GM21786 (cell line): ENCODE results near the gene PXMP4.
"Not testable (repeated sequence)": the region's sequence is repeated elsewhere in the genome, so short reads cannot be mapped to it uniquely, and the experiment has no call there.

ENCODE experiments used
- ATAC-seq: cut with Tn5 transposase; IDR thresholded peaks from one replicate; pipeline ENCODE4 v1.9.1; 2021; ENCODE audit not compliant: unreplicated experiment

PXMP4 gene

DNA sequence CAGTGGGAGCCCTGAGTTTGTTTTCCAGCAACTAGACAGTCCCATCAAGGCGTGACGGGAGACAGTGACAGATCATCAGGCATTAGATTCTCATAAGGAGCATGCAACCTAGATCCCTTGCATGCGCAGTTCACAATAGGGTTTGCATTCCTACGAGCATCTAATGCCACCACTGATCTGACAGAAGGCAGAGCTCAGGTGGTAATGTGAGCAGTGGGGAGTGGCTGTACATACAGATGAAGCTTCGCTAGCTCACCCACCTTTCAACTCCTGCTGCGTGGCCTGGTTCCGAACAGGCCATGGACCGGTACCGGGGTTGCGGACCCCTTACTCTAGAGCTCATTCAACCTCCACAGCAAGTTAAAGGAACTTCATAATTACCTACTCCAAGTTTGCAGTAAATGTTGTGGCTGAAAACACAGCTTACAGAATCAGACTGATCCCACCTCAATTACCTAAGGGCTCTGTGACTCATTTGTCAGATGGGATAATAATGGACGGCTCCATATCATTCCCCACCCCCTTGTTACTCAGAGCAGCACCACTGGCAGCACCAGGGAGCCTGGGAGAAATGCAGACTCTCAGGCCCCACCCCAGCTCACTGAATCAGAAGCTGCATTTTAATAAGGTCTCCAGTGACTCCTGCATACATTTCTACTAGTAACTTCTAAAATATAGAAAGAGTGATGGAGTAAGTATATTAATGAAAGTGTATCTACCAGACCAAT, 15.7 kb downstream of the PXMP4 start:
- no peak for ATAC-seq

DNA sequence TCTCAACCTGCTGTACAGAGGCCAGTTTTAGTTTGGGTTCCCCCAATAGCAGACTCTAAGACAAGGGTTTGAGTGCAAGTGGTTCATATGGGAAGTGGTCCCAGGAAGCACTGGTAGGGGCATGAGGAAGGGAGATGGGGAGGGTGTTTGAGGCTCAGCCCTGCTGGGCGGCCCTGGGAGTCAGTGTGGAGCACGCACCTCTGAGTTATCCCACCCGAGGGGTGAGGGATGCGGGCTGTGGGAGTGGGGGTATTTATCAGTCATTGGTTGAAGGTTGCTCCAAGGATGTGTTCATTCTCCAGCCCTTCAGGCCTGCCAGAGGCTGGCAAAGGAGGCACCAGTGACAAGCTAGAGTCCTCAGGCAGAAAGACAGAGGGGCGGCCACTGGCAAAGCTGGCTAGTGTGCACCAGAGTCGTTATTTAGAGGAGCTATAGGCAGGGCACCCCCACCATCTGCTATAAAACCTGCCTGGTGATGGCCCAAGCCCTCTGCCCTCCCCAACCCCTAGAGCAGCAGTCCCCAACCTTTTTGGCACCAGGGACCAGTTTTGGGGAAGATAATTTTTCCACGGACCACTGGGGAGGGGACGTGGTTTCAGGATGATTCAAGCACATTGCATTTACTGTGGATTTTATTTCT, 16.5 kb downstream of the PXMP4 start:
- ATAC-seq = no peak

DNA sequence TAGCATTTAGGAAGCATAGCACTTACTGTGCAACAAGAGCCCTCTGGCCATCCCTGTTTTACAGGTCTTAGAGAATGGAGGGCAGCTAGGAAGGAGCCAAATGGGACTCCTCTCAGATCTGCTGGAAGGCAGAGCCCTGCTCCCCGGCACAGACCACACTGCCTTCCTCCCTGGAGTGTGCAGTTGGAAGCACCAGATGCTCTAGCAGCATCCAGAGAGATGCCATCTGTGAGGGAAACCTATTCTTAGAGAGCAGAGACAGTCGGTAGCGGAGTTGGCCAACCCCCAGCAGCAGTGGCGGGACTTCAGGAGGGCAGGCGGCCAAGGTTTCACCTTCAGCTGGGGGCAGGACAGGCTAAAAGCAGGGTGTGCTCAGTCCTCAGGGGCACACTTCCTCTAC, 17.2 kb downstream of the PXMP4 start:
- no peak for ATAC-seq

DNA sequence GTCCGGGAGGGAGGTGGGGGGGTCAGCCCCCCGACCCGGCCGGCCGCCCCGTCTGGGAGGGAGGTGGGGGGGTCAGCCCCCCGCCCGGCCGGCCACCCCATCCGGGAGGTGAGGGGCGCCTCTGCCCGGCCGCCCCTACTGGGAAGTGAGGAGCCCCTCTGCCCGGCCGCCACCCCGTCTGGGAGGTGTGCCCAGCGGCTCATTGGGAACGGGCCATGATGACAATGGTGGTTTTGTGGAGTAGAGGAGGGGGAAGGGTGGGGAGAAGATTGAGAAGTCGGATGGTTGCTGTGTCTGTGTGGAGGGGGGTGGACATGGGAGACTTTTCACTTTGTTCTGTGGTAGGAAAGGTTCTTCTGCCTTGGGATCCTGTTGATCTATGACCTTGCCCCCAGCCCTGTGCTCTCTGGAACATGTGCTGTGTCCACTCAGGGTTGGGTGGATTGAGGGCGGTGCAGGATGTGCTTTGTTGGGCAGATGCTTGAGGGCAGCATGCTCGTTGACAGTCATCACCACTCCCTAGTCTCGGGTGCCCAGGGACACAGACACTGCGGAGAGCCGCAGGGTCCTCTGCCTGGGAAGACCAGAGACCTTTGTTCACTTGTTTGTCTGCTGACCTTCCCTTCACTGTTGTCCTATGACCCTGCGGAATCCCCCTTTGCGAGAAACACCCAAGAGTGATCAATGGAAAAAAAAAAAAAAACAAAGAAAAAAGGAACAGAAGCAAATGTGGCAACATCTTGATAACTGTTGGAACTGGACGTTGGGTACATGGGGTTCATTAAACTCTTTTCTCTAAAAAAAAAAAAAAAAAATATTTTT, 18.3 kb downstream of the PXMP4 start:
- no peak for ATAC-seq

DNA sequence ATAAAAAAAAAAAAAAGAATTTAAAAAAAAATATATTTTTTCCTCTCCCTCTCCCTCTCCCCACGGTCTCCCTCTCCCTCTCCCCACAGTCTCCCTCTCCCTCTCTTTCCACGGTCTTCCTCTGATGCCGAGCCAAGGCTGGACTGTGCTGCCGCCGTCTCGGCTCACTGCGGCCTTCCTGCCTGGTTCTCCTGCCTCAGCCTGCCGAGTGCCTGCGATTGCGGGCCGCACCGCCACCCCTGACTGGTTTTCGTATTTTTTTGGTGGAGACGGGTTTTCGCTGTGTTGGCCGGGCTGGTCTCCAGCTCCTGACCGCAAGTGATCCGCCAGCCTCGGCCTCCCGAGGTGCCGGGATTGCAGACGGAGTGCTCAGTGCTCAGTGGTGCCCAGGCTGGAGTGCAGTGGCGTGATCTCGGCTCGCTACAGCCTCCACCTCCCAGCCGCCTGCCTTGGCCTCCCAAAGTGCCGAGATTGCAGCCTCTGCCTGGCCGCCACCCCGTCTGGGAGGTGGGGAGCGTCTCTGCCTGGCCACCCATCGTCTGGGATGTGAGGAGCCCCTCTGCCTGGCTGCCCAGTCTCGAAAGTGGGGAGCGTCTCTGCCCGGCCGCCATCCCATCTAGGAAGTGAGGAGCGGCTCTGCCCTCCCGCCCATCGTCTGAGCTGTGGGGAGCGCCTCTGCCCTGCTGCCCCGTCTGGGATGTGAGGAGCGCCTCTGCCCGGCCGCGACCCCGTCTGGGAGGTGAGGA, 19.2 kb downstream of the PXMP4 start:
- not testable (repeated sequence) for ATAC-seq

DNA sequence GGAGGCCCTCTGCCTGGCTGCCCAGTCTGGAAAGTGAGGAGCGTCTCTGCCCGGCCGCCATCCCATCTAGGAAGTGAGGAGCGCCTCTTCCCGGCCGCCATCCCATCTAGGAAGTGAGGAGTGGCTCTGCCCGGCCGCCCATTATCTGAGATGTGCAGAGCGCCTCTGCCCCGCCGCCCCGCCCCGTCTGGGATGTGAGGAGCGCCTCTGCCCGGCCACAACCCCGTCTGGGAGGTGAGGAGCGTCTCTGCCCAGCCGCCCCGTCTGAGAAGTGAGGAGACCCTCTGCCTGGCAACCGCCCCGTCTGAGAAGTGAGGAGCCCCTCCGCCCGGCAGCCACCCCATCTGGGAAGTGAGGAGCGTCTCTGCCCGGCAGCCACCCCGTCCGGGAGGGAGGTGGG, 21.1 kb downstream of the PXMP4 start:
- not testable (repeated sequence) for ATAC-seq

DNA sequence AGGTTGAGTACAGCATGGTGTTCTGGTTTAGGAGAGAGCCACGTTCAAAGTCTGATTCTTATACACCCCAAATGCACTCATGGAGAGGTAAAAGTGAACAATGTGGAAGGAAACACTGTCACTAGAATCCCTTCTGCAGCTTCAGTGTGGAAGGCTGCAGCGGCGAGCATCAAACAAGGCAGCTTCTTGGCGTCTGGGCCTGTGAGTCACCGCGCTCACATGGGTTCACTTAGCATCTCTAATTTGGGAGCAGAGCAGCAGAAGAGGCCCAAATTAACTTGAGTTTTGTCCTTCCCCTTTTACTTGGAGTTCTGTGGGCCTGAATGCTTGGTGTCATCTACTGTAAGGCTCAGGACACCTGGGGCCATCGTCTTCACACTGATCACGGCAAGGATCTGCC, 23.0 kb downstream of the PXMP4 start:
- ATAC-seq = no peak

DNA sequence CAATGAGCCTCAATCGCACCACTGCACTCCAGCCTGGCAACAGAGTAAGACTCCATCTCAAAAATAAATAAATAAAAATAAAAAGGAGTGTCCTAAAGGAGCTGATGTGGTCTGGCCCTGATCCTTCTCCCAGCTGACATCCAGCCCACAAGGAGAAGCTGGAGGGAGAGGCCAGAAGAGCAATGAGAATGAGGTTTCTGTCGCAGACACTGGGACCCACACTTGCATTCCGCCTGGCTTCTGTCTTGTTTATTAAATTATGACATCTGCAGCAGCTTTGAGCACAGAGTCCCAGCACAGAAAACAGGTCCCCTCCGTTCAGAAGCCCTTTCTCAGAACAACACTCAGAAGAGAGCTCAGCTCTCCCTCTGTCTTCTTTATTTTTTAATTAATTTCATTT, 23.7 kb downstream of the PXMP4 start:
- no peak for ATAC-seq

DNA sequence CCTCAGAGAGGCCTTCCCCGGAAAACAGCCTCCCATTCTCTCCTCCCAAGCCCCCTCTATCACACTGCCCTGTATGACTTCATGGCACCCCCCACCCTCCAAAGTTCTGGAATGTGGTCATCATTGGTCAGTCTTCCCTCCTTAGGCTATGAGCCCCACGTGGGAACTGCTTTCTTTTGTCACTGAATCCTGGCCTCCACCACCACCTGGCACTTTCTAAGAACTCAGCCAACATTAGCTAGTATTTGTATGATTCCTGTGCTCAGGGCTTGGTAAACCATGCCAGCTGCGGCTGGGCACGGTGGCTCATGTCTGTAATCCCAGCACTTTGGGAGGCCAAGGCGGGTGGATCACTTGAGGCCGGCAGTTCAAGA, 25.5 kb downstream of the PXMP4 start:
- ATAC-seq = no peak

DNA sequence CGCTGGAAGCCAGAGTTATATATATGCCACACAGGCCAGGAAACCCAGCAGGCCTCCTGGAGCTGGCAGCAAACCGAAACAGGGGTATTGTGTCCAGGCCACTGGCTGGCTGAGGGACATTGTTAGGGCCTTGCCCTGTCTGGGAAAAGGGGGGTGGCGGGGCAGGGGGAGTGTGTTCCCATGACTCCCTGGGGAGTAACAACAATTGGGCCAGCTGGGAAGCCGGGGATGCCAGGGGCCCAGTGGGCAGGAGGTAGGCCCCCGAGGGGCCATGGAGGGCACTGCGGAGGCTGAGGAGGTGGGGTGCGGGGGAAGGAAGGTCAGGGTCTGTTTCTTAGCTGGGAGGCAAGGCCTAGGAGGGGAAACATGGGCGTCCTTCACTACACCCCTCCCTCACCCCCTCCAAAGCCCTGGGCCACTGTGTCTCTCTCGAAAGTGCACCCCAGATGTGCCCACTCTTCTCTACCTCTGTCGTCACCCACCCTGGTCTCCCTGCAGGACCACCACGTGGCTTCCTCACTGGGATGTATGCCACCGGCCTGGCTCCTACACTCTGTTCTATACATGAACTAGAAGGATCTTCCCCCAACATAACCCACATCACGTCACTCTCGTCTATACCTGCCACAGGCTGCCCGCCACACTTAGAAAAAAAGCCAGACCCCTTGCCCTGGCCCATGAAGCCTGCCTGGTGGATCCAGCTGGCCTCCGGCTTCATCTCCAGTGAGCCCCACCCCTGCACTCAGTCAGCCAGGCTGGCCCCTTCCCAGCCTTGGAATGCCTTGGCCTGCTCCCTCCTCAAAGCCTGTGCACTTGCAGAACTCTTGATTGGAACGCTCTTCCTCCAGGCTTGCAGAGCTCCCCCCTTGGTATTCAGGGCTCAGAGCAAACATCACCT, 26.1 kb downstream of the PXMP4 start:
- ATAC-seq = no peak

DNA sequence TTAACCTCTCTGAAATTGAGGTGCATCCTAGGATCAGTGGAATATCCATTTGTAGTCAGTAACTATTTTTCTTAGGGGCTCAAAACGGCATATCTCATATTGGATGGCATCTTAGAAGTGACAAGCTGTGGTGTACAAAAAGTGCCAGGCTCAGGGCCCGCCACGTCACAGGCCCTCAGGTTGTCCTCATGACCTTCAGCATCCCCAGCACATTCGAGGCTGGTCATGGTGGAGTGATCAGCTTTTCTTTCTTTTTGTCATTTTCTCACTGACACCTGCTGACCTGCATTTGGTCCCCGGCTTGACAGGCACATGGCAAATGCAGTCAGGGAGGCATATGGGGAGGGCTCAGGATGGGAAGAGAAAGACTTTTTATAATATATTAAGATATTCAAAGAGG, 26.8 kb downstream of the PXMP4 start:
- no peak for ATAC-seq

DNA sequence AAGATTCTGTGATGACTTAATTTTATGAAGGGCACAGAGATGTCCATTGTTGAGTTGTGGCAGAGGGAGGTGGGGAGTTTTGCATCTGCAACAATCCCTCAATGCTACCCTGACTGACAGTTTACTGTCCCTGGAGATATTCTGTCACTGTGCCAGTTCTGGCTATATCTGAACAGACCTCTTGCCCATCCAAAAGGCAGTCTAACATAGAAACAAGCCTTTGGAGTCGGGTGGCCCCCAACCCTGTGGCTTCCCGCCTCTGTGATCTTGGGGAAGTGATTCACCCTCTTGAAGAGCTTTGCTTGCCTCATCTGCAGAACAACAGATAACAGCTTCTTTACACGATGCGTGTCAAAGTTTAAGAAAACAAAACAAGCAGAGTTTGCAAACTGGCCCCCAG, 30.1 kb downstream of the PXMP4 start:
- ATAC-seq = no peak

DNA sequence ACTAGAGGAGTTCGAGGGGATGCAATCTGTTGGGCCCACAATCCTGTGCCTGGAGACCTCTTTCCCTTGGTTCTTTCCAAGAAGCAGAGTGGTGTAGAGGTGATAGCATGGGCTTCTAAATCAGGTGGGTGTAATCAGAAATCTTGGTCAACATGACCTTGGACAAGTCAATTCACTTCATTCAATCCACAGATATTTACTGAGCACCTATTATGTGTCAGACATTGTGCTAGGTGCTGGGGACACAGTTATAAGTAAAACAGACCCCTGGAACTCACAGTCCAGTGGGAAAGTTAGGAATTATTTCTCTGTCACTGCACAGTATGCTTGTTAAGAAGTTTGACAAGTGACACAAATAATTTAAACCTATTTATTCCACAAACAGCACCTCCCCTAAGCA, 30.6 kb downstream of the PXMP4 start:
- ATAC-seq = no peak

DNA sequence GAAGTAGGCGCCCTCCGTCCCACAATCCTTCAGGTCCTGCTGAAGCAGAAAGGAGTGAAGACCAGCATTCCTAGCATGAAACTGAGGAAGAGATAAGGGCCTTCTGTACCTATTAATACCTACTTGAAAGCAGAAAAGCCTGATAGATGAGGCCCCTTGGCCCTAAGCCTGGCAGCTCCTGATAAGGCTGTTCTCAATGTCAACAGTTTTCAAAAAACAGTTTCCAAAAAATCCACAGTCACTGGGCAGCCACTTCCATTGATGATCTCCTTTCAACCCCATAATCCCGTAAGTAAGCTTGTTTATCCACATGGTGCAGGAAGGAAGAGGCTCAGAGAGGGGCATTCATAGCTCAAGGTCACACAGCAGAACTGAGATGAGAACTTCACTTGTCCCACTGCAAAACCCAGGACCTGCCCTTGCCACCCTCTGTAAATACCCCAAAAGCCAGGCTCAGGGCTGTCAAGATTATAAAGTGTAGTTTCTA, 31.1 kb downstream of the PXMP4 start:
- no peak for ATAC-seq

DNA sequence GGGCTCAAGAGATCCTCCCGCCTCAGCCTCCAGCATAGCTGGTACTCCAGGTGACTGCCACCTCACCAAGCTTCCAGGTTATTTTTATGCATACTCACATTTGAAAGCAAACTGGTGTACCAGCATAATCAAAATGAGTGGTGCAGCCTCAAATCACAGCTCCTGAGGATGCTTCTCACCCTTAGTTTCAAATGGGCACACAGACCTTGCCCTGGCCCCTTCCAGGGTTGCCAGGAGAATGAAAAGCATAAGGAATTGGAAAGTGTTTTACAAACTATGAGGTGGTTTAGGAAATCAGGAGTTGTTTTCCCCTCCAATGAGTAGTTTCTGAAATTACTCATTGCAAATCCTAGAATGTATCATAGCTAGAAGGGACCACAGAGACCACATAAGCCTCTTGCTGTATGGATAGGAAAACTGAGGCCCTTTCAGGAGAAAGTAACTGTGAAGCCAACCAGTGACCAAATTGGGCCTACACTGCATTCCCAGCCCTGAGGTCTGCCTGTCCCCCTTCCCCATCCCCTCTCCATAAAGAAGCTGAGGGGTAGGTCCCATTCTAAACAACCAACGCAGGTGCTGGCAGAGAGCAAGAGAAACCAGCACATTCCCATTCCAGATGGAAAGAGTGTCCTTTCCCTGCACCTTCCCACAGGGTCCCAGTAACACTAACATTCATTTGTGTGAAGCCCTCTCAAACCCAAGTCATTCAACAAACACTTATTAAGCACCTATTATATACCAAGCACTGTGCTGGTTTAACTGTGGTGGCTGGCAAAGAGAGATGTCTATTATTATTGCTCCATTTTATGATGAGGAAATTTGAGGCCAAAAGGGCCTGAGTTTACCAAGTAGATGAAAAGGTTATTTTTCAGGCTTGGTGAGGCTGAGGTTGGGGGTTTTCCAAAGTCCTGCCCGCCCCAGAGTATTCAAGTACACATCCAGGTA, 31.8 kb downstream of the PXMP4 start:
- no peak for ATAC-seq

DNA sequence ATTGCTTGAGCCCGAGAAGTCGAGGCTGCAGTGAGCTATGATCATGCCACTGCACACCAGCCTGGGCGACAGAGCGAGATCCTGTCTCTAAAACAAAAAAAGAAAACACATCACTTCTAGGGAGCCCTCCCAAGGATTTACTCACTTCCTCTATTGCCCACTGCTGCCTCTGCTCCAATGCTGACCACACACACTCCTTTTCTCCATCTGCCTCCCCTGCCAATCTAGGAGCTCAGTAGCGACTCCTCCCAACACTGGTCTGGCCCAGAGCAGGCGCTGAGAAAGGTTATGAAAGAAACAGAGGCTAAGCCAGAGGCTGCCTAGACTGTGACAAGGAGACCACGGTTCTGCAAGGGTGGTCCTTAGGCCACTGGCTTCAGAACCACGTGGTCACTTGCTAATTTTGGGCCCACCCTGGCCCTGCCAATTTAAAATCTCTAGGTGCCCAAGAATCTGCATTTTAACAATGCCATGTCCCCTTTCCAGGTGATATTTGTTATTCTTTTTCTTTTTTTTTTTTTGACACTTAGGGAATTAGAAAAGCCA, 32.7 kb downstream of the PXMP4 start:
- no peak for ATAC-seq

DNA sequence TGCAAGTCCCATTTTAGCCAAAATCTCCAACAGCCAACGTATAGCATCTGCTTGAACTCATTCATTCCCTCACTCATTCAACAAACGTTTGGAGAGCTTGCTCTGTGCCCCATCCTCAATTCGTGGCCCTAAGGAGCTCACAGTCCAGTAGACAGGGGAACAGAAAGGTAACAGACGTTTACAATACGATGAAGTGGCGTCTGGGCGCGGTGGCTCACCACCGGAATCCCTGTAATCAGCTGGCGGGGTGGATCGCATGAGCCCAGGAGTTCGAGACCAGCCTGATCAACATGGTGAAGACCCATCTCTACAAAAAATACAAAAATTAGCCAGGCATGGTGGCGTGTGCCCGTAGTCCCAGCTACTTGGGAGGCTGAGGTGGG, 33.1 kb downstream of the PXMP4 start:
- no peak for ATAC-seq

DNA sequence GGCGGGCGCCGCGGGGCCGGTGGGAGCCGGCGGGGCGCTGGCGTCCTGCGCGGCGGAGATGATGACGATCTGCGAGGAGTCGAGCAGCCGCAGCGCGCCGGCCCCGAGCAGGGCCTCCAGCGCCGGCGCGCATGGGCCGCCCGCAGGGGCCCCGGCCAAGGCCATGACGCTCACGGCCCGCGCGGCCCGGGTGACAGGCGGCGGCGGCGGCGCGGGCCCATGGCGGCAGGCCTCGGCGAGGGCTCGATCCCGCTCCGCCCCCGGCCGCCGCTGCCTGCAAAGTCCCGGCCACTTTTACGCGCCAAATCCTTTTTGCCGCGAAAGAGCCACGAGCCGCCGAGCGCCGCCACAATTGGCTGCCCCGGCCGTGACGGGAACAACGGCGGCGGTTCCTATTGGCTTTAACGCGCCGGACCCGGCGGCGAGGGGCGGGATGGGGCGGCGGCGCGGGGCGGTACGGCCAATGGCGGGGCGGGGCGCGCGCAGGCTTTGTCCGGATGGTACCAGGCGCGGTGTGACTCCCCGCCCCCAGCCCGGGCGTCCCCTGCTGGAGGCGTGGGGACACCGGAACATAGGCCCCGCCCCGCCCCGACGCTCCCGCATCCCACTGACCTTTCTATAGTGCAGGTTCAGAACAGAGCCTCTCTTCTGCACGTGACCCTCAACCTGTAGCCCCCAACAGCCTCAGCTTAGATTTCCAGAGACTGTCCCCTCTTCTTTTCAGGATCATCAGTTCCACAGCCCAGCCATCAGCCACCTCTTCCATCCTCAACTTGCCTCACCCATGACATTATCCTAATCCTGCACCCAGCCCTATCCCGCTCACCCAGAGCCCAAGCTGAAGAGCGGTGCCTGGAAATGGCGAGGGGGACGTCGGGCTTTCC, 33.8 kb downstream of the PXMP4 start, which contains the start of gene E2F1:
E2F1 (minus strand) TSS at position 286 of the 884 bp plus-strand sequence; CDS start at position 165, 121 bp downstream.
- peak; percentile 76 for ATAC-seq
